HG03469 (cell line): ENCODE results near the gene NYAP1.
"Not testable (repeated sequence)": the region's sequence is repeated elsewhere in the genome, so short reads cannot be mapped to it uniquely, and the experiment has no call there.

ENCODE experiments used
- ATAC-seq: cut with Tn5 transposase; IDR thresholded peaks from one replicate; pipeline ENCODE4 v1.9.1; 2021; ENCODE audit warnings: mild to moderate bottlenecking, moderate library complexity, moderate number of reproducible peaks; ENCODE audit not compliant: unreplicated experiment

NYAP1 gene

GRCh38 chr7:100483722-100484672 is at the start of gene NYAP1:
TSS of gene NYAP1 (plus strand) at chr7:100483927. CDS start at chr7:100485312, 1,385 bp downstream.
- ATAC-seq, result peak; percentile 3

GRCh38 chr7:100434297-100435144 is 49.2 kb upstream of the NYAP1 start:
- ATAC-seq, result no peak

GRCh38 chr7:100435401-100436304 is 48.1 kb upstream of the NYAP1 start:
- ATAC-seq, result peak; percentile 19

GRCh38 chr7:100437150-100438100 is 46.3 kb upstream of the NYAP1 start:
- no peak for ATAC-seq

GRCh38 chr7:100438172-100438571 is 45.6 kb upstream of the NYAP1 start:
- no peak for ATAC-seq

- ATAC-seq, result not testable (repeated sequence)
Measured at GRCh38 chr7:100438731-100439130, 45.0 kb upstream of the NYAP1 start.

- ATAC-seq, result not testable (repeated sequence)
Measured at GRCh38 chr7:100439244-100439643, 44.5 kb upstream of the NYAP1 start.

- no peak for ATAC-seq
Measured at GRCh38 chr7:100441641-100442535, 41.8 kb upstream of the NYAP1 start.

- no peak for ATAC-seq
Measured at GRCh38 chr7:100443096-100443840, 40.5 kb upstream of the NYAP1 start.

DNA sequence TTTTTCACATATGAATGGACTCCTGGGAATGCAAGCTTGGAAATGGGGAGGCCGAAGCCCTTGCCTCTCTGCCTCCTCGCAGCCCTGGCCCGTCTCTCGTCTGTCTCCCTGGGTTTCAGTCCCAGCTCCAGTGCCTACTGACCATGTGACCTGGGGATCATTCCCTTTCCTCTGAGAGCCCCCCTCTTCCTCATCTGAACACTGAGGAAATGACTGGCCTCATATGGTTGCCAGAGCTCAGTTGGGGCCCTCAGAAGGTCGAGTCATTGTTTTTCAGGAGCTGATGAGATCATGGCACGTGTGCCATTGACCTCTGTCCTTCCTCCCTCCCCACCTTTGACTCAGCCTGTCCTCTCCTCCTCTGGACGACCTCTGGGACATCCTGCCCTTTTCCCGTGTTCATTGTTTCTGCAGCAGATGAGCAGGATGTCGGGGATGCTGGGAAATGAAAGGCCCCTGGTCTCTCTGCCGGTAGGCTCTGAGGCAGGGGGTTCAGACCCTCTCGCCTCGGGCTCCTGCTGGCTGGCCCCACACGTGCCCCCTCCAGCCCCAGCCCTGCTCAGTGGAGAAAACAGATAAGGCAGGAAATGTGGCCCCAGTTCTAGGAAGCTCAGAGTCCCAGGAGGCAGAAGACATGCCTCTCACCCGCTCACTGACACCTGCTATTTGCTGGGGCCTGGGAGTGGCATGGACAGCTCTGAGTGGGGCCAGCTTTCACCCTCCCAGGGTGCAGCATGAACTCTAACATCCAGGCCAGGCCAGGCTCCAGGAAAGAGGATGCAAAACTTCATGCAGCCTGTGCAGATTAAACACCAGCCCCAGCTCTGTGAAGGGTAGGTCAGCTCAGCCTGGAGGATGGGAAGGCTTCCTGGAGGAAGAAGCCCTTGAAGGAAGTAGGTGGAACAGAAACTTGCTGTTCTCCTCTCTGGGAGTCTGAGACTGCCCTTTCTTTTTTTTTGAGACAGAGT is 39.1 kb upstream of the NYAP1 start:
- no peak for ATAC-seq

DNA sequence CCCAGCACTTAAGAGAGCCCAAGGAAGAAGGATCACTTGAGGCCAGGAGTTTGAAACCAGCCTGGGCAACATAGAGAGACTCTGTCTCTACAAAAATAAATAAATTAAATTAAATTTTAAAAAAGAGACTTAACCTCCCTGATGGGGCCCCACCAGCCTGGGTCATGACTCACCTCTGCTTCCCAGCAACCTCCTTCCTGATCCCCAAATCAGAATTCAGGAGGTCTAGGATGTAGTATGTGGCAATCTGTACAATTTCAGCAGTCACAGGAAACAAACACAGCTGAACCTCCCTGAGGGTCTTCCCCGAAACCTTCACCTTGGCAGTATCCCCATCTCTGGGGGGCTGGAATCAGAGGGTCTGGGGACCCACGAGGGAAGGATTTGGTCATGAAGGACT is 37.7 kb upstream of the NYAP1 start:
- ATAC-seq, result no peak

DNA sequence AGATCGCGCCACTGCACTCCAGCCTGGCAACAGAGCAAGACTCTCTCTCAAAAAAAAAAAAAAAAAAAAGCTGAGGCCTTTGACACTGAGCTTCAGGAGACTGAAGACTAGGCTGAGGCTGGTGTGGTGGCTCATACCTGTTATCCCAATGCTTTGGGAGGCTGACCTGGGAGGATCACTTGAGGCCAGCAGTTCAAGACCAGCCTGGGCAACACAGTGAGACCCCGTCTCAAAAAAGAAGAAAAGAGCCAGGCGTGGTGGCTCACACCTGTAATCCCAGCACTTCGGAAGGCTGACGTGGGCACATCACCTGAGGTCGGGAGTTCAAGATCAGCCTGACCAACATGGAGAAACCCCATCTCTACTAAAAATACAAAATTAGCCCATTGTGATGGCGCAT is 36.4 kb upstream of the NYAP1 start:
- not testable (repeated sequence) for ATAC-seq

DNA sequence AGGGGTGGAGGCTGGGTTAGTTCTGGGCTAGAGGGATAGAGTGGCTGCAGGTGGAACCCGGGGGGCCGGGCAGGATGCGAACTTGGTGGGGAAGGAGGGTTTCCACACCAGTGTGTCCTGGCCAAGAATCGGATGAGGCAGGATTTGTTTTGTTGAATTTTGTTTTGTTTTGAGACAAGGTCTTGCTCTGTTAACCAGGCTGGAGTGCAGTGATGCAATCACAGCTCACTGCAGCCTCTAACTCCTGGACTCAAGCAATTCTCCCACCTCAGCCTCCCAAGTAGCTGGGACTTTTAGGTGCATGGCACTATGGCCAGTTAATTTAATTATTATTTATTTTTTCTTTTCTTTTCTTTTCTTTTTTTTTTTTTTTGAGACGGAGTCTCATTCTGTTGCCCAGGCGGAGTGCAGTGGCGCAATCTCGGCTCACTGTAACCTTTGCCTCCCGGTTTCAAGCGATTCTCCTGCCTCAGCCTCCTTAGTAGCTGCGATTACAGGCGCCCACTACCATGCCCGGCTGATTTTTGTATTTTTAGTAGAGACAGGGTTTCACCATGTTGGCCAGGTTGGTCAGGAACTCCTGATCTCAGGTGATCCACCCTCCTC is 34.4 kb upstream of the NYAP1 start:
- no peak for ATAC-seq

DNA sequence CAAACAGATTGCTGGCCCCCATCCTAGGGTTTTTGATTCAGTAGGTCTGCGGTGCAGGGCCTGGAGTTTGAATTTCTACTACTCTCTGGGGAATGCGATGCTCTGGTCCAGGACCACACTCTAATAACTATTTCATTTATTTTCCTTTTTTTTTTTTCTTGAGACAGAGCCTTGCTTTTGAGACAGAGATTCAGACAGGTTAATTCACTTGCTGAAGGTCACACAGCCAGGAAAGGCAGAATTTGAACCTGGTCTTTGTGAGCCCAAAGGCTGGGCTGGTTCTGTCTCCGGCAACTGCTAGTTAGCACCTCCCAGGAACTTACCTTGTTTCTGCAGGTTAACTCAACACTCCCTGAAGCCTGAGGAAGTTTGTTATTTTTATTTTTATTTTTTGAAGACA is 31.2 kb upstream of the NYAP1 start:
- no peak for ATAC-seq

- ATAC-seq, result not testable (repeated sequence)
Measured at GRCh38 chr7:100453854-100454253, 29.9 kb upstream of the NYAP1 start.

DNA sequence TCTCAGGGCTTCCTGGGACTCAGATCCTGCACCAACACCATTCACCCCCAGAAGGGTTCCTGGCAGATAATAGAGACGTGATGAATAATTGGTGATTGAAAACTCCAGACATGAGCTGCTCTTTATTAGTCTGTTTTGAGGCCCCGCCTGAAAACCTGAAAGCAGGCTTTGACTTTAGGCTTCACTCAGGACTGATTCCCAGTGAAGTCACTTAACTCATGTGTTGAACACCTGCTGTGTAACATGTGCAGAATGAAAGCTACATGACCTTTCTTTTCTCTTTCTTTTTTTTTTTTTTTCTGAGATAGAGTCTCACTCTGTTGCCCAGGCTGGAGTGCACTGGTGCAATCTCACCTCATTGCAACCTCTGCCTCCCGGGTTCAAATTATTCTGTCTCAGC is 28.5 kb upstream of the NYAP1 start:
- ATAC-seq, result no peak
